ENCODE data around the gene GAMT.
A peak's percentile ranks its signal among the peaks of the same experiment; 100 is the strongest.
"Not testable (repeated sequence)": the region's sequence is repeated elsewhere in the genome, so short reads cannot be mapped to it uniquely, and the experiment has no call there.

Gene GAMT

DNA sequence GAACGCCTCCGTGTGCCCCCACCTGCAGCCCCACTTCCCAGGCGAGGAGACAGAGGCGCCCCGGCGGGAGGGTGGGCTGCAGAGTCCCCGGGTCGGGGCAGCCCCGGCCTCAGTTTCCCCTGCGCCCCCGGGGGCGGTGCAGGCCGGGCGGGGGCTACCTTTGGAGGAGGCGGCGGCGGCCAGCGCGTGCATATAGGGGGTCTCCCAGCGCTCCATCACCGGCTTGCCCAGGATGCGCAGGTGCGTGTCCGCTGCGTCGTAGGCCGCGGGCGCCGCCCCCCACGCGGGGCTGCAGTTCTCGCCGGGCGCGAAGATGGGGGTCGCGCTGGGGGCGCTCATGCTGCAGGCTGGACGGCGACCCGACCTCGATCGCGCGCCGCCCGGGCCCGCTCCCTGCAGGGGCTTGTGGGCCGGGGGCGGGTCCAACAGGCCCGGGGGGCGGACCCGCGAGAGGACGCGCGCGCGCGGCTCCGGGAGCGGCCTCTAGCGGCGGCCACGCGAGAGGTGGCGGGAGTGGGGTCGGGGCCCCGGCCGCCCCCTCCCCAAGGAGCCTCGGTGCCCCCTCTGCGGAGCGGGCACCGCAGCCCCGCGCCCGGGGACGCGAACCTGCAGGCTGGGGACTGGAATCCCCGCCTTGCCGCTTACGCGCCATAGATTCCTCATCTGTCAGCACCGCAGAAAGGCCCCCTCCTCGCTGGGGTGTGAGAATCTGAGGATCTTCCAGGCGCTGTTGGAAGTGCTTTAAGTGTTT lies at the start of gene GAMT:
GAMT (minus strand) TSS at position 405 of the 751 bp plus-strand sequence; CDS start at position 339, 66 bp downstream.
- DNase-seq (ENCODE audit: low read depth), result peak; percentile 50

DNA sequence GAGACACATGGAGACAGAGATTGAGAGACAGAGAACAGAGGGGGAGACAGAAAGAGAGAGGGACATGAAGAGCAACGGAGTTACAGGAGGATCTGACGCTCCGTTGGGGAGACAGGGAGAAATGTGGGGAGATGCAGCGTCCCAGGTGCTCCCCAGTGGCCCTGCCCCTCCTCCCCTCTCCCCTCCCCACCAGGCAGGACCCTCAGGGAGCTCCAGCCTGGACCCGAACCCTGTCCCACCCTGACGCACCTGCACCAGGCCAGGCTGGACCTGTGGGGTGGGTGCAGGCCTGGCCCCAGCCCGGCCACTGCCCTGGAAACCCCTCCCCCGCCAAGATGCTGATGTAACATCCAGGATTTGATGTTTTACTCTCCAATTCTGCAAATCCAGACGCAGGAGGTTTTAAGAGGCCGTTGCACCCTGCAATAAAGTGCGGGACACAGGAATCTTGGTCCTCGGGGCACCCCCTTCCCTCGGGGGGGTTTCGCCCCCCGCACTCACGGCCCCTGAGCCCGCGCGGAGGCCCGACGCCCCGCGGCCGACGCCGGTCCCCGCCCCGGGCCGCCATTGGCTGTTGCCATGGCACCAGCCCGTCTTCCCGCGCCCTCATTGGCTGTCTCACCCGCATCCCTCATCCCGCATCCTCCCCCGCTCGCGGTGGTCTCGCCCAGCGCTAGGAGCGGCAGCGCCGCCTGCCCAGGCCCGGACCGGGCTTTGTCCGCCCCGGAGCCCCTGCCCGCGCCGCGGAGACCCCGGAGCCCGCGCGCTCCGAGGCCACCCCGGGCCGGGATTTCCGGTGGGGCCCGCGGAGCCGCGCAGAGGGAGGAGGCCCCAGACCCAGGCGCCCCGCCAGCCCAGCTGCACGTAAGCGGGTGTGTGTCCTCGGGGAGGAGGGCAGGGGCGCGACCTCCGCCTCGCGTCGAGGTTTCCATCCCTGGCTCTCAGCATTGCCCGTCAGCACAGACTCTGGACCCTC lies 48.4 kb upstream of the GAMT start, which contains the start of gene APC2:
APC2 (plus strand) TSS at position 655 of the 976 bp plus-strand sequence. CDS start 2,881 bp downstream, outside the sequence.
- DNase-seq (ENCODE audit: low read depth), result no peak

DNA sequence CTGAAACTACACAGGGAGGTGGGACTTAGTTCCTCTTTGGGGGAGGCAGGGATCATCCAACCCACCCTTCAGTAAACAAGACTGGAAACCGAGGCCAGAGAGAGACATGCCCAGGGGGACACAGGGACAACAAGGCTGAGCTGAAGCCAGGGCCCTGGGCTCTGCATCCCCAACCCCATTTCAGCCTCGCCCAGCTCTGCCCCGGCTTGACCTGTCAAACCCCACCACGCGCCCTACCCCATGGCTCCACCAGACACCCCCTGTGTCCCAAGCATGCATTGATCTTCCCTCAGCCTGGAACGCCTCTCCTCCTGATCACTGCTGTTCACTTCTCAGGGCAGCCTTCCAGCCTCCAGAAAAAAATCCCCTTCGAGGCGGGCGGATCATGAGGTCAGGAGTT lies 46.6 kb upstream of the GAMT start:
- no peak for DNase-seq (ENCODE audit: low read depth)

DNA sequence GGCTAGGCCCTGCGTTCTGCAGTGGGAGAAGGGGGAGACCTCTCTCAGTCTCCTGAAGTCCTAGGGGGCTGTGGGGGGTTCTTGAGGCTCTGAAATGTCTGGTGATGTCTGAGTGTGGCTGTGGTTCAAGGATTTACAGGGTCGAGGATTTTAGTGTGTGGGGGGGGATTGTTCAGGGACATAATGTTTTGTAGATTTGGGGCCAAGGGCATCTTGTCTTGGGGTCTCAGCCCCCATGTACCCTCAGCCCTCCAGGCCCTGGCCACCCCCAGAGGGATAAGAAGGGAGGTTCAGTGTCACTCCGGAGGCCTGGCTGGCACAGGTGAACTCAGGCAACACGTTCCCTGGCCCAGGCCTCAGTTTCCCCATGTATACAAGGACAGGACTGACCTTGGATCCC lies 46.2 kb upstream of the GAMT start:
- no peak for DNase-seq (ENCODE audit: low read depth)

DNA sequence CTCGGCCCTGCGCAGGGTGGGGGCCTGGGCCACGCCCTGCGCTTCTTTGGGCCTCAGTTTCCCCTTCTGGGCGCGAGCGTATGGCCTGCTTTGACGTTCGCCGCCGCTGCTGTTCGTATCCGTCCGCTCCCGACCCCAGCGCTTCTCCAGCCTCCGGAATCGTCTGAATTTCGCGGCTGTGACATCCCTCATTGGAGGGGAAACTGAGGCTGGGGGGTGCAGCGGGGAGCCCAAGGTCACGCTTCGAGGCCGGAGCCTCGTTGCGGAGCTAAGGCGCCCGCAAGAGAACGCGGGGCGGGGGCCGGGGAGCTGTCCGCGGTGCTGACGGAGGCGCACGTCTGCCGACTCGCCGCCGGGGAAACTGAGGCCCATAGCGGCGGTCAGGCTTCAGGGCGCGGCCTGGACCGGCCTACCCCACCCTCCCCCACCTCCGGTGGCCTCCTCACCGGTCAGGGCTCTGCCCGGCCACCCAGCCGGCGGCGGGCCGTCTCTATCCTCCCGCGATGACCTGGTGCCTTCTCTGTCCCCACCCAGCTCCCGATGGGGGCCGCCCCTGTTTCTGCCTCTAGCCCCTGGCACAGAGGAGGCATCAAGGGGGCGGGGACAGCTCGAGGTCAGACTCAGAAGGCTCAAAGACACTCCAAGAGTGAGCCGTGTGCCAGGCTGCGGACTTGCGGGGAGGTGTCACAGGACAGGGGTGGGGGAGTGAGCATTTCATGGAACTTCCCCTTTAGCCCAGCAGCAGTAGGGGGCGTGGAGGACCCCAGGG lies 45.6 kb upstream of the GAMT start:
- no peak for DNase-seq (ENCODE audit: low read depth)

DNA sequence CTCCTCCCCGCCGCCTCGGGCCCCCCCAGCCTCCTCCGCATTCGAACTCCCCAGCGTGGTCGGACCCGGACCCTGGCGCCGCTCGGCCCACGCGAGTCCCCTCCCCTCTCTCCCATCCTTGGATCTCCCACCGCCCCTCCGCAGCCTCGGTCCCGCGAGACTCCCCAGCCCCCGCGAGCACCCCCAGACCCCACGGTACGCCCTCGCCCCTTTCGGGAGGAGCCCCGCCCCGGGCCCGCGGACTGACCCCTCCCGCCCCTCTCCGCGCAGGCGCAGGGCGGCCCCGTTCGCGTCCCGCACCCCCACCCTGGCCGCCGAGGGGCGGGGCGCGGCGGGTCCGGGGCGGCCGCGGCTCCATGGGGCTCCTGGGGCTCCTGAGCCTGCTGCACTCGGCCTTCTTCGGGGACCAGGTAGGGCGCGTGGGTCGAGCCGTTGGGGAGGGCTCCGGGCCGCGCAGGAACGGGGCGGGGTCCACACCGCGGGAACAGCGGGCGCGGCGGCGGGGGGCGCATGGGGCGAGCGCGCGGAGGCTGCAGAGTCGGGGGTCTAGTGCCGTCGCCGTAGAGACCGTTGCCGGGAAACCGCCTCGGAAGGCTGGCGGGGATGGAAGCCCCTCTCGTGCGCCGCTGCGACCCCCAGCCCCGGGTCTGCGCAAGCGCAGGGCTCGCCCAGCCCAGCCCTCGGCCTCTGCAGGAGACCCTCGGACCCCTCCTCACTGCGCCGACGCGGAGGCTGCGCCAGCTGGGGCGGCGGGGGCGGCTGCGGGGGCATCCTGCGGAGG lies 44.8 kb upstream of the GAMT start:
- no peak for DNase-seq (ENCODE audit: low read depth)

DNA sequence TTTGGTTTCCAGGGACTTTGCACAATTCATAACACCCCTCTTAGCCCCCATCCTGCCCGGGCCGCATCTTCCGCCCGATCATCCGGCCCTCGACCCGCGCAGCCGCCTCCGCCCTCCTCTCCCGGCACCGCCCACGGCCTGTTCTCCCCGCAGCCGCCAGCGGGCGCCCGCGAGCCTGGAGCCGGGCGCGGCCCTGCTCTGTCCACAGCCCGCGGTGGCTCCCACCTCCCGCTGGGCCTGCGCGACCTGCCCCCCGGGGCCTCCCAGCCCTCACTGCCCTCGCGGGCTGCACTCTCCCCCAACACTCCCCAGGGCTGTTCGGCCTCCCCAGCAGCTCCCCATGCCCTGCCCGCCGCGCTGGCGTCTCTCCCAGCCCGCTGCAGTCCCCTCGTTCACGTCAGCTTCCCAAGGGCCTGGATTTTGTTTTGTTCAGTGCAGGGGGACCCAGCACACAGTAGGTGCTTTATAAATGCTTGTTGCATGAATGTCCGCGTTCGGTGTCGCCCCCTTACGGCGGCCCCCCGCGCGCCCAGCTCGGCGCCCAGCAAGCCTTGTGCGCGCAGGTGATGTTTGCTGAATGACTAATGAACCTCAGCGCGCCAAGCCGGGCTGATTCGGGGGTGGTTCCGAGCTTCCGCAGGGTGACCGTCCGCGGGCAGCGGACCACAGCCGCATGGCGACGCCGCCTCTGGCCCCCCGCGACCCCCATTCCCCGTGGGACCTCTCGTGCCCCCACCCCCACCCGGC lies 44.0 kb upstream of the GAMT start:
- peak; percentile 67 for DNase-seq (ENCODE audit: low read depth)

DNA sequence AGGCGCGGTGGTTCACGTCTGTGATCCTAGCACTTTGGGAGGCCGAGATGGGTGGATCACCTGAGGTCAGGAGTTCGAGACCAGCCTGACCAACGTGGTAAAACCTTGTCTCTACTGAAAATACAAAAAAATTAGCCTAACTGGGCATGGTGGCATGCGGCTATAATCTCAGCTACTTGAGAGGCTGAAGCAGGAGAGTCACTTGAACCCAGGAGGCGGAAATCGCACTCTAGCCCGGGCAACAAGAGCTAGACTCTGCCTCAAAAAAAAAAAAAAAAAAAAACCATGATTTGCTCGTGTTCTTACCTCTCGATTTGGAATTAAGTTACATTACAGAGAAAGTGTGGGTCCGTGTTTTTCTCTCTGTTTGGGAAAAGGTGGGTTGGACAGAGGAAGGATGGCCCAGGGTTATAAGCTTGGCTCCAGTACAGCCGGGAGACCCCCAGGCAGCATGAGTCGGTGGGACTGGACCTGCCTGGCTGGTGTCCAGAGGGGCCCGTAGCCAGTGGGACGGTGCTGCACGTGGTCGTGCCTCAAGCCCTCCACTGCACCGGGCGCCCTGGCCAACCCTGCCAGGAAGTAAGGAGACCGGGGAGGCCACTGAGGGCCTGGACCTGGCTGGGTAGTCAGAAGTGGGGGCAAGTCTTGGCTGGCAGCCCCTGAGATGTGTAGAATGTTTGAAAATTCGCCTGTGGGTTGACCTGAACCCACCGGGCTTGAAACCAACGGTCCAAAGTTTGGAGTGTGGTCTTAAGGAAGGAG lies 40.5 kb upstream of the GAMT start:
- DNase-seq (ENCODE audit: low read depth), result no peak

DNA sequence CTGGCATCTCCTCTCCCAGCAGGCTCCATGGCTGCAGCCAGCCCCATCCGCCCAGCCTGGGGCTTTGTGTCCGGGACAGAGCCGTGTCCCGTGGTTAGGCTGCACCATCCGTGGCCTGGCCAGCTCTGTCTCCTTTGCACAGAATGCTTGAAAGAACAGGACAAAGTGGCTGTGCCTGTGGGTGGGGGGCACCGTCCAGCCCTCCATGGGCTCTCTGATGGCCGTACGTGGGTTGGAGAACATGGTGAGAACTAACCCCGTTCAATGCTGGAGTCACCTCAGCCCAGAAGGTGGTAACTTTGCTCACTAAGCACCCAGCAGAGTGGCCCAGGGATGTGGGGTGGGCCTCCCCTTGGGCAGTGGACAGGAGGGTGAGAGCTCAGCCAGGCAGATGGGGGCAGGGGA lies 39.7 kb upstream of the GAMT start:
- no peak for DNase-seq (ENCODE audit: low read depth)

DNA sequence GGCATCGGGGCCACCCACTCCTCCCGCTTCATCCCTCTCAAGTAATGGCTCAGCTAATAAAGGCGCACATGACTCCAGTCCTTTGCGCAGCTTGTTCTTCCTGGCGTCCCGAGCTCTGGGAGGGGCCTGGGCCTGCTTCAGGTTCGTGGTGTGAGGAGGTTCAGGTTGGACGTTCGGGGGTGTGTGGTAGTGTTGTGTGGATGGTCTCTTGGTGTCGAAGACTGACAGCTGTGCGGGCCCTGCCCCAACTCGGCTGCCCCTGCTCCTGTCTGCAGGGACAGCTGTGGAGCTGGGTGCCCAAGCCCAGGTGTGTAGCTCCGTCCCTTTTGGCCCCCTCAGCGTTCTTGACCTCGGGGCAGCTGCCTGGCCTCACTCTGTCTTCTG lies 39.1 kb upstream of the GAMT start:
- no peak for DNase-seq (ENCODE audit: low read depth)

DNA sequence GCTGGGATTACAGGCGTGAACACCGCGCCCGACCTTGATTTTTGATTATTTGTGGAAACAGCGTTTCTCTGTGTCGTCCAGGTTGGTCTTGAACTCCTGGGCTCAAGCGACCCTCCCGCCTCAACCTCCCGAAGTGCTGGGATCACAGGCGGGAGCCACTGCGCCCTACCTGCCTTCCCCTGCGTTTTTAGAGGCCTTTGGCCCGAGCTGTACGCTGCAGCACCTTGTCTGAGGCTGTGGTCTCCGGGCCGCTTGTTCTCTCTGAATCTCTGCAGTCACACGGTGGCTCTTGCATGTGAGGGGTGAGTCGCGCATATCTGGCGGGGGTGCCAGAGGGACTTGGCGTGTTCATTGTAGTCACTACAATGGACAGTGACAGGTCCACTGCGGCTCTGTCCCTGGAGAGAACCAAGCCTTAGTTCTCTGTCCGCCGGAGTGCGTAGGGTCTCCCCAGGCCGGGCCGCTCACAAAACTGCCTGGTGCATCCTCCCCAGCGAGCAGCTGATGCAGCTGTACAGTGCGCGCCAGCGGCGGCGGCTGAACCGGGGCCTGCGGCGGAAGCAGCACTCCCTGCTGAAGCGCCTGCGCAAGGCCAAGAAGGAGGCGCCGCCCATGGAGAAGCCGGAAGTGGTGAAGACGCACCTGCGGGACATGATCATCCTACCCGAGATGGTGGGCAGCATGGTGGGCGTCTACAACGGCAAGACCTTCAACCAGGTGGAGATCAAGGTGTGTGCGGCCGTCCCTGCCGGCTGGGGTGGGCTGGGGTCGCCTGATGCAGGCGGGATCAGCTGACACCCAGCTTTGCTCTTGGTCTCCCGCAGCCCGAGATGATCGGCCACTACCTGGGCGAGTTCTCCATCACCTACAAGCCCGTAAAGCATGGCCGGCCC lies 38.4 kb upstream of the GAMT start:
- not testable (repeated sequence) for DNase-seq (ENCODE audit: low read depth)

DNA sequence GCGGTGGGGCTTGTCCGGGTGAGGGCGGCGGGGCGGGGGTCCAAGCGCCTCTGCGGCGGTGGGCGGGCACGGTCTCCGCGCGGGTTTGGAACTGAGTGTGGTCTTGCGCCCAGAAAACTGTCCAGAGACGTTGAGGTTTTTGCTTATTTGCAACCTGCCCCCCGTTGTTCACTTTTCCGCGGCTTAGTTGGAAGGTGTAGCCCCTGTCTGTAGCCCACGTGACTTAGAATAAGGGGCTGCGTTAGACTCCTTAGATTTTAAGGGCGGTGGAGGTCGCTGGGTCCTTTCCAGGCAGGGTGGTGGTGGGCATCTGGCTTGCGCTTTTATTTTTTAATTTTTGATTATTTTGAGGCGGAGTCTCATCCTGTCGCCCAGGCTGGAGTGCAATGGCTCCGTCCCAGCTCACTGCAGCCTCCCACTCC lies 37.6 kb upstream of the GAMT start:
- no peak for DNase-seq (ENCODE audit: low read depth)

DNA sequence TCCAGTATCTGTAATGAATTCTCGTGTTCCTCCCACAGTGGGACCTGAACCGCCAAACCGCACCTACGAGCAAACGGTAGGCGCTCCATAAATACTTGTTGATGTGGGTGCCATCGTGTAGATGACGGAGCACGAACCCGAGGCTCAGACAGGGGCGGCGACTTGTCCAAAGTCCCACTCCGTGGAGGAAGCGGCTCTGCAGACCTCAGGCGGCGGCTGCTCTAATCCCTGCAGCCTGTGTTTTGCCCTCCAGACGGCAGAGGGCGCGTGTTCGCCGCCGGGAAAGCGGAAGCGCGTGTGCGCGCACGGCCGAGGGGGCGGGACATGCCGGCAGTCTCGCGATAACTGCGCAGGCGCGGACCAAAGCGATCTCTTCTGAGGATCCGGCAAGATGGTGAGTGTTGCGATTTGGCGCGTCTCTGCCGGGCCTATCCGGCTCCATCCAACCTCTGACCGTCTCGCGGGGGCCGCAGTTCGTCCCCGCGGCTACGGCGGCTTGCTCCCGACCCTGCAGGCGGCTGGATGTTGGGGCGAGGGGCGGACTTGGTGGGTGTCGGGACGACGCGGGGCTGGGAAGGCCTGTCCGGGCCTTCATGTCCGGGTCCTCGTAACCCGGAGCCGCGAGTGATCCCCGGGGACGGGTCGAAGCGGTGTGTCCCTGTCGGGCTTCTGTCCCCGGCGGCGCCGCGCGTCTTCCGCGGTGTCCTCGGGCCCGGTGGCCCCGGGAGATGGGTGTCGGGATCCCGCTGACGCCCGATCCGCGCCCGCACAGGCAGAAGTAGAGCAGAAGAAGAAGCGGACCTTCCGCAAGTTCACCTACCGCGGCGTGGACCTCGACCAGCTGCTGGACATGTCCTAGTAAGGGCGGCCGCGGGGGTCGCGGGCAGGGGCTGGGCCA lies 36.9 kb upstream of the GAMT start, which contains the start of gene RPS15:
RPS15 (plus strand) TSS at position 362 of the 898 bp plus-strand sequence; CDS start at position 392, 30 bp downstream.
- DNase-seq (ENCODE audit: low read depth), result peak; percentile 96

DNA sequence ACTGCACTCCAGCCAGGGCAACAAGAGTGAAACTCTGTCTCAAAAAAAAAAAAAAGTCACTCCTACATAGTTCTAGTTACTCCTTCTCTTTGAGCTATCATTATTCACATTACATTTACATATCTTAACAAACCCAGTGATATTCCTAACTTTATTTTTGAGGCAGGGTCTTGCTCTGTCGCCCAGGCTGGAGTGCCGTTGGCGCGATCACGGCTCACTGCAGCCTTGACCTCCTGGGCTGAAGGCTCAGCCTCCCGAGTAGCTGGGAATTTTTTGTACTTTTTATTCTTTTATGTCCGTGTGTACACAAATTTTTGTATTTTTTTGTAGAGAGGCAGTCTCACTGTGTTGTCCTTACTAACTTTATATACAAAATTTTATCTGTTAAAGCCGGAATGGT lies 36.3 kb upstream of the GAMT start:
- DNase-seq (ENCODE audit: low read depth), result no peak

DNA sequence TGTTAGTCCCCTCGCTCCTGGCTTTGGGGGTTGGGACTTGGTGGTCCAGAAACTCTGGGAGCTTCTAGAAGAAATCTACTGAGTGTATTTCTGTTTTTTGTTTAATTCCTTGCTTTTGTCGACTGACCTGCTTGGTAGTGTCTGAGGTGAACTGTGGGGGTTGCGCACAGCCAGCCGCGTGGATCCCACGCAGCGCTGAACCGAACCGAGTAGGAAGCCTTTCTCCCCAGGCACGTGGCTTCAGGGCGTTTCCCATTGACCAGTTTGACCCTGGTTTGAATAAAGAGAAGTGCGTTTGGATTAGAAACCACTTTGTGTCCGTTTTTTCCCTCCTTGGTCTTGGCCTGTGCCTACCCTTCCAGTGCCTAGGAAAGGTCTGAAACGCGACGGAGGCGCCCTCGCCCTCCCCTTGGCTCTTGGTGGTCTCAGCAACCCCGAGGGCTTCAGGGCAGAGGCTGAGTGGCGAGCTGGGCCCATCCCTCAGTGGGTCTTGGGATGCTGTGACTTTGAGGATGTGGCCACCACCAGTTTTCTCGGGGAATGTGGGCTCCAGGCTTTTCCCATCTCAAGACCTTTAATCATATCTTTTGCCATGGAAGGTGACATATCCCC lies 34.1 kb upstream of the GAMT start:
- DNase-seq (ENCODE audit: low read depth), result no peak

DNA sequence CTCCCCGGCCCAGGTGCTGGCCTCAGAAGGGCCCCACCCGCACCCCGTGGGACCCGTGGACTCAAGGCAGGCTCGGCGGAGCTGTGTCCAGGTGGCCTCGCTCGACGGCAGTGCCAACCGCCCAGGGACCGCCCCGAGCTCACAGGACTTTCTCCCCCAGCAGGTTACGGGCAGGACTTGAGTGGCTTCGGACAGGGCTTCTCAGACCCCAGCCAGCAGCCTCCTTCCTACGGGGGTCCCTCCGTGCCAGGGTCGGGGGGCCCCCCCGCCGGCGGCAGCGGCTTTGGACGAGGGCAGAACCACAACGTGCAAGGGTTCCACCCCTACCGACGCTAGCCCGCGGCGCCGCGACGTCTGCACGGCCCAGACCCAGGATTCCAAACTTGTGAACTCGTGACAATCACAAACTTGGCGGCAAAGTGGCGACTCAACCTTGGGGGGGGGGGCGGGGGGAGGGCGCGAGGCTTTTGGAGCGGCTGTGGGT lies 33.3 kb upstream of the GAMT start:
- DNase-seq (ENCODE audit: low read depth), result no peak

DNA sequence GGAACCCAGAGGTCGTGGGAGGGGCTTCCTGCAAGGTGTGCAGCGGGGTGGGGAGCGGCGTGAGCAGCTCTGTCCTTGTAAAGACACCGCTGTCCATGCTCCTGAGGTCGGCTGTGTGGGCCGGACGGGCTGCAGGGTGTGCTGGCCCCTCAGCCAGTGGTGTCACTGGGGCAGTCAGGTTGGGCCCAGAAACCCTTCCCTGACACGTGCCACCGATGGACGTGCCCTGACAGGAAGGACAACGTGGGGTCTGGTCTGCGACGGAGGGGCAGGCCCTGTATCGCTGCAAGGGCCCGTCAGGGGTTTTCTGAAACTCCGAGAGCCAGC lies 32.7 kb upstream of the GAMT start:
- DNase-seq (ENCODE audit: low read depth), result no peak
